HG02759 (cell line): ENCODE measurements around the gene TGIF2LX.
"Not testable (repeated sequence)": the region's sequence is repeated elsewhere in the genome, so short reads cannot be mapped to it uniquely, and the experiment has no call there.

Experiments used
- ATAC-seq: cut with Tn5 transposase; IDR thresholded peaks from one replicate; pipeline ENCODE4 v1.9.1; 2021; ENCODE audit warnings: mild to moderate bottlenecking, moderate library complexity; ENCODE audit not compliant: unreplicated experiment

The TGIF2LX gene

DNA sequence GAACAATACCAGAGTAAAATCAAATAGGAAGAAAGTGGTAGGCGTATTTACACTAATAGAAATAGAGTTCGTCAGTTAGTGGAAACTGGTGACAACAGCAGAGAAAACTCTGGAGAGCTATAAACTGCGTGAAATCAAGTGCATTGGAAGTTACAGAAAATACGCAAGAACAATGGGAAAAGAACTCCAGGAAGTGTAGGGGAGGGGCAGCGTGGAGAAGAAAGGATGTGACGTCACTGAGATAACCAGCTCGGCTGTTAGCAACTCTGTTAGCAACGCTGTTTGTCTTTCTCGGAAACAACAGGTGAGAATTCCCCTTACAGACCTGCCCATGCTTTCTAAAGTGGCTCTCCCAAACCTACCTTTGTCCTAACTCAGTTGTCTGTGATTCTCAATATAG lies at the start of gene TGIF2LX:
Gene TGIF2LX (plus strand): TSS at position 244 of the 400 bp plus-strand sequence. CDS start 178 bp downstream, outside the sequence.
- not testable (repeated sequence) for ATAC-seq

GRCh38 chrX:89922338-89922934 lies 728 bp downstream of the TGIF2LX start:
- ATAC-seq: not testable (repeated sequence)

- ATAC-seq: not testable (repeated sequence)
These were observed 21.4 kb downstream of the TGIF2LX start for GRCh38 chrX:89943077-89943476.

- ATAC-seq: not testable (repeated sequence)
These were observed 43.9 kb downstream of the TGIF2LX start for GRCh38 chrX:89965588-89965987.
